ENCODE data around the gene DNMT3A. TPM values are rescaled to one million over a fixed set of nuclear protein-coding genes. Genes with fewer than 3 reads are reported as not detected.

Gene DNMT3A
- total and polyA plus RNA-seq, 2 of the 8 experiments (the other 6 are each of a cell fraction or from before 2014, with no cell fraction given) = 33.6 to 178 TPM

- Histone ChIP-seq H3K14ac (ENCODE audit: insufficient read length) (no peak overlapping the region), H4K5ac (ENCODE audit: insufficient read length, low read depth, low read length) (no peak overlapping the region), H3K4me3 (ENCODE audit: extremely low read depth in 1 of 4, insufficient read depth in 2 of 4, low read depth in 3 of 4, low read length in 4 of 4) (no peak overlapping the region), H3K23ac (ENCODE audit: insufficient read length) (no peak overlapping the region), H3K4me2 (ENCODE audit: insufficient read depth in 1 of 2, low read depth in 2 of 2, low read length in 2 of 2) (no peak overlapping the region), H3K23me2 (ENCODE audit: low read depth, low read length) (no peaks in the 10 kb centered on the region), H3K18ac (ENCODE audit: extremely low read depth, low read length) (no peak overlapping the region), H3K4me1 (replicated peaks in 1 of 4; ENCODE audit: control insufficient read depth in 3 of 4, insufficient read depth in 4 of 4, low read length in 3 of 4) (peaks cover 0 to 3% (median 0%) of the 10 kb centered on the region in 4 experiments; a peak in 1 of 7 replicates), H2AFZ (ENCODE audit: low read length) (no peak overlapping the region), H2BK15ac (ENCODE audit: low read length) (no peak overlapping the region), H3K56ac (replicated peaks; ENCODE audit: insufficient read length, low read depth, low read length) (no peak overlapping the region), H2BK120ac (replicated peaks; ENCODE audit: low read depth, low read length) (no peak overlapping the region), H3K4ac (replicated peaks; ENCODE audit: insufficient read length, low read depth, low read length) (no peak overlapping the region), H4K91ac (replicated peaks; ENCODE audit: insufficient read length, low read length) (no peak overlapping the region), H4K20me1 (replicated peaks in 1 of 2; ENCODE audit: control insufficient read depth in 1 of 2, insufficient read depth in 2 of 2, low read length in 2 of 2) (no peaks in the 10 kb centered on the region), H2BK5ac (ENCODE audit: low read depth, low read length) (no peak overlapping the region), H2BK20ac (ENCODE audit: low read length) (no peak overlapping the region), H3K27ac (ENCODE audit: low read depth, low read length) (no peak overlapping the region), H3K79me1 (ENCODE audit: low read depth, low read length) (no peaks in the 10 kb centered on the region), H3K27me3 (replicated peaks in 1 of 4; ENCODE audit: control insufficient read depth in 3 of 4, extremely low read depth in 1 of 4, insufficient read depth in 3 of 4, low read length in 3 of 4) (no peaks in the 10 kb centered on the region), H3K9me3 (ENCODE audit: insufficient read depth in 2 of 2, low read depth in 1 of 2, low read length in 1 of 2) (no peaks in the 10 kb centered on the region), H3K79me2 (ENCODE audit: control insufficient read depth in 1 of 2, insufficient read depth in 2 of 2, low read length in 2 of 2) (no peaks in the 10 kb centered on the region), H3K36me3 (ENCODE audit: control insufficient read depth in 2 of 4, insufficient read depth in 4 of 4, low read length in 3 of 4) (peaks cover 0 to 6% (median 0%) of the 10 kb centered on the region in 4 experiments; a peak in 2 of 8 replicates), H4K8ac (ENCODE audit: extremely low read depth, insufficient read depth, low read length) (no peak overlapping the region), H3K9ac (replicated peaks in 1 of 4; ENCODE audit: extremely low read depth in 1 of 4, low read depth in 3 of 4, low read length in 3 of 4) (no peak overlapping the region), H2BK12ac (ENCODE audit: low read depth, low read length) (no peak overlapping the region), H2AK5ac (ENCODE audit: low read depth, low read length) (no peak overlapping the region)
- 92% methylated on average over 17 of the region's 17 CpGs; no CpG with 5 or more reads in 1 of the 2 experiments for WGBS, 2 experiments (ENCODE audit: extremely low coverage in 1 of 2, insufficient coverage in 1 of 2, insufficient read length in 1 of 2, insufficient replicate concordance in 2 of 2, low coverage in 1 of 2, low lambda C conversion rate in 2 of 2, missing lambda C conversion rate in 1 of 2)
- ChIA-PET POLR2A (ENCODE audit: partially characterized antibody) (interaction anchor here (0.6 kb wide), 1 partner anchor 45 kb away, joined by 3 read pairs; no protein-coding TSS in a partner anchor), CTCF (ENCODE audit: partially characterized antibody) (interaction anchor here (1.1 to 6.6 kb wide), 4 partner anchors 12 to 45 kb away, joined by 3 to 39 read pairs (median 4); no protein-coding TSS in a partner anchor)
- DNase-seq (ENCODE audit: low read depth in 1 of 2, low spot score in 2 of 2) (no peak), FAIRE-seq (no peak)
- no peak for TF ChIP-seq EP300 (IDR thresholded peaks at IDR 0.05; ENCODE audit: borderline replicate concordance in 1 of 2, low read depth in 2 of 2, low read length in 2 of 2)
- TF ChIP-seq ZNF274 (IDR thresholded peaks at IDR 0.05; ENCODE audit: borderline replicate concordance, extremely low read depth, low read length) = no peak
- no peak for TF ChIP-seq POLR2AphosphoS5 (IDR thresholded peaks at IDR 0.05; ENCODE audit: low read depth, low read length)
- TF ChIP-seq SP1 (IDR thresholded peaks at IDR 0.05; ENCODE audit: low read depth, low read length) = no peak
- TF ChIP-seq SAP30 (IDR thresholded peaks at IDR 0.05; ENCODE audit: insufficient read depth, insufficient replicate concordance, low read length) = no peak
- TF ChIP-seq BACH1 (IDR thresholded peaks at IDR 0.05; ENCODE audit: low read length) = no peak
- no peak for TF ChIP-seq KDM4A (IDR thresholded peaks at IDR 0.05; ENCODE audit: low read depth, low read length, severe bottlenecking)
- TF ChIP-seq SRF (IDR thresholded peaks at IDR 0.05; ENCODE audit: low read depth, low read length) = no peak
- TF ChIP-seq ATF3 (IDR thresholded peaks at IDR 0.05; ENCODE audit: insufficient read depth, low read depth, low read length) = no peak
- TF ChIP-seq CREB1 (IDR thresholded peaks at IDR 0.05) = no peak
- TF ChIP-seq SP4 (IDR thresholded peaks at IDR 0.05; ENCODE audit: low read length) = no peak
- TF ChIP-seq SIX5 (IDR thresholded peaks at IDR 0.05; ENCODE audit: low read depth, low read length) = no peak
- TF ChIP-seq SP2 (IDR thresholded peaks at IDR 0.05; ENCODE audit: low read length) = no peak
- no peak for TF ChIP-seq SIN3A (conservative IDR thresholded peaks at IDR 0.05 in 1 of 2, IDR thresholded peaks at IDR 0.05 in 1 of 2; ENCODE audit: low read depth in 1 of 2, low read length in 2 of 2)
Observed at GRCh38 chr2:25387876-25388449, 46.2 kb upstream of the DNMT3A start.
